Glutamatergic neuron (in vitro differentiated cells): ENCODE results near the gene R3HDM2. TPM values are rescaled to one million over a fixed set of nuclear protein-coding genes. Genes with fewer than 3 reads are reported as not detected.

Experiments
- DNase-seq: peaks from one replicate; pipeline ENCODE4 v3.0.0; 2022
- H3K27ac Mint-ChIP-seq: one replicate; pipeline ENCODE4 v1.8.0; 2020; ENCODE audit warnings: mild to moderate bottlenecking, mixed read lengths, inconsistent platforms; ENCODE audit not compliant: unreplicated experiment
- H3K27me3 Mint-ChIP-seq: one replicate; pipeline ENCODE4 v1.8.0; 2020; ENCODE audit warnings: mild to moderate bottlenecking, moderate library complexity, mixed read lengths, inconsistent platforms; ENCODE audit not compliant: unreplicated experiment
- H3K36me3 Mint-ChIP-seq: one replicate; pipeline ENCODE4 v1.8.0; 2020; ENCODE audit warnings: mild to moderate bottlenecking, mixed read lengths, inconsistent platforms; ENCODE audit not compliant: unreplicated experiment
- H3K4me1 Mint-ChIP-seq: one replicate; pipeline ENCODE4 v1.8.0; 2020; ENCODE audit warnings: mild to moderate bottlenecking, low read depth, mixed read lengths, inconsistent platforms; ENCODE audit not compliant: unreplicated experiment
- H3K4me3 Mint-ChIP-seq: one replicate; pipeline ENCODE4 v1.8.0; 2020; ENCODE audit warnings: mild to moderate bottlenecking, mixed read lengths, inconsistent platforms; ENCODE audit not compliant: unreplicated experiment
- H3K9me3 Mint-ChIP-seq: one replicate; pipeline ENCODE4 v1.8.0; 2020; ENCODE audit warnings: mild to moderate bottlenecking, moderate library complexity, mixed read lengths, inconsistent platforms; ENCODE audit not compliant: unreplicated experiment
- total RNA-seq: library from RNA; stranded (reverse); fragmentation: NEBNext Ultra II Directional; extraction: Animal tissue kit (Norgen Biotek cat#: 25700); gene quantifications from one replicate; pipeline ENCODE4 v1.2.1, GENCODE V29; 2021; ENCODE audit not compliant: unreplicated experiment
- TF ChIP-seq, protein P1 (sequence below): fragments of 200-600 bp; sonication (generic); IDR thresholded peaks from one replicate; pipeline ENCODE4 v1.5.0; 2021; ENCODE audit not compliant: partially characterized antibody, unreplicated experiment

The R3HDM2 gene
- total RNA-seq, 1 donor from 2014 or later, result 106 TPM

DNA sequence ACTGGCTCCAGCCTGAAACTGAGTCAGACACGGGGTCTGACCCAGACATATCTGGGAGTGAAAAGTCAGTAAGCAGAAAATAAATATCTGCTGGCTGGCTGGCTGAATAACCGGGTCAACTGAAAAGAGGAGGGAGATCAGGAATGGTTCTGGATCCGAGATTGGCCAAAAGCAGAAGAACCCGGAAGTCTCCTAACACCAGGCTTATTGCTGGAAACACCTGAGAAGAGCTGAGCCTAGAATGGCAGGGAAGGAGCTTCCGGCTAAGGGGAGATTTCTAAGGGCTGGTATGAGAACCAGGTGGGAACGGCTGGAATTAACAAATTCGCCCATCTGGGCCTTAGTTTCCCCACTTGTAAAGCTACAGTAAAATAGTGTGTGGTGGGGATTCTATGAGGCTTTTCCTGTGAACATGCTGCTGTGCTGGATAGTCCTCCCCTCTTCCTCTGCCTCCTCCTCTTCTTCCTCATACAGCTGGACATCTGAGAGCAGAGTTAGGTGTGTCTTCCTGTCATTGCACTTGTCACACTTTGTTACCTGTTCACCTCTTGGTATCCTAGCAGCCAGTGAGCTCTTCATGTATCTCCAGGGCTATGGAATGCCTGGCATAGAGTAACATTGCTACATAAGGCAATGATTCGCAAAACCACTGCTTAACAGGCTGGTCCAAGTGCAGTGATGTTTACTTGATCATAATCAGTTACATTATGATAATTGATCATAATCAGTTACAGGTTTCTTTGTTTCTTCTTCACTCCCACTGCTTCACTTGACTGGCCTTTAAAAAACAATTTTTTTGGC, 203.3 kb downstream of the R3HDM2 start:
- Mint-ChIP-seq H3K9me3 (peaks cover 14% of the 10 kb centered on the region), H3K4me1 (peaks cover 34% of the 10 kb centered on the region), H3K36me3 (no peaks in the 10 kb centered on the region), H3K27ac (no peak overlapping the region), H3K4me3 (peak overlapping the region; percentile 70), H3K27me3 (peaks cover 31% of the 10 kb centered on the region)
- DNase-seq, result no peak
- TF ChIP-seq, protein P1, sequence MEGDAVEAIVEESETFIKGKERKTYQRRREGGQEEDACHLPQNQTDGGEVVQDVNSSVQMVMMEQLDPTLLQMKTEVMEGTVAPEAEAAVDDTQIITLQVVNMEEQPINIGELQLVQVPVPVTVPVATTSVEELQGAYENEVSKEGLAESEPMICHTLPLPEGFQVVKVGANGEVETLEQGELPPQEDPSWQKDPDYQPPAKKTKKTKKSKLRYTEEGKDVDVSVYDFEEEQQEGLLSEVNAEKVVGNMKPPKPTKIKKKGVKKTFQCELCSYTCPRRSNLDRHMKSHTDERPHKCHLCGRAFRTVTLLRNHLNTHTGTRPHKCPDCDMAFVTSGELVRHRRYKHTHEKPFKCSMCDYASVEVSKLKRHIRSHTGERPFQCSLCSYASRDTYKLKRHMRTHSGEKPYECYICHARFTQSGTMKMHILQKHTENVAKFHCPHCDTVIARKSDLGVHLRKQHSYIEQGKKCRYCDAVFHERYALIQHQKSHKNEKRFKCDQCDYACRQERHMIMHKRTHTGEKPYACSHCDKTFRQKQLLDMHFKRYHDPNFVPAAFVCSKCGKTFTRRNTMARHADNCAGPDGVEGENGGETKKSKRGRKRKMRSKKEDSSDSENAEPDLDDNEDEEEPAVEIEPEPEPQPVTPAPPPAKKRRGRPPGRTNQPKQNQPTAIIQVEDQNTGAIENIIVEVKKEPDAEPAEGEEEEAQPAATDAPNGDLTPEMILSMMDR, result no peak

DNA sequence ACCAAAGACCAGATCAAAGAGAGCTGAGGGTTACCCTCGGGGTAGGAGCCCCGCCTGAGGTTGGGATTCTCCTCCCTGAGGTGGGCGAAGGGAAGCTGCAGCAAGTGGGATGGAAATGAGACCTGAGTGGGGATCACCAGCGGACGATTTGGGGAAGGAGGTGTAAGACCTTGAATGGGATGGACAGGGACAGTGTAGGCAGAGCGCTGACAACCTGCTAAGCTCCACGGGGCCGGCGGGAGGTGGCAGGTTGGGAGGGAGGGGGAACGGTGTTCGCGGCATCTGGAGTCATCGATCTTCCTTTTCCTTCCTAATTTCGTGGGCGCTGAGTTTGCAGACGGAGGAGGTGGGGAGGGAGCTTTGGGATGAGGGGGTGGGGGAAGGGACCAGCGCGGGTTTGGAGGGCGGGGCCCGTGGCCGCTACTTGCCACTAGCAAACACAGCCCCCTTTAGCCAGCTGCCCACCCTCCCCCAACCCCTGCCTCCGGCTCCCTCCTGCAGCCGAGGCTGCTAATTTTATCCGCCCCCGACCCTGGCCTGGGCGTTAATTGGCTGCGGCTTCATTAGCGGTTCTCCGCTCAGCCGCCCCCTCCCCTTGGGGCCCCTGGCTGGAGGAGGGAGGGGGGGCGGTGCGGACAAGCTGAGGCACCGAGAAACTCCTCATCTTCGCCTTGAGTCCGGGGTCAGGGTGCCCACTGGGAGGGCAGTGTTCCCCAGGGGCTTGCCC, 204.1 kb downstream of the R3HDM2 start:
- Mint-ChIP-seq H3K27ac (peak overlapping the region; percentile 82), H3K4me3 (peak overlapping the region; percentile 82), H3K36me3 (no peaks in the 10 kb centered on the region), H3K27me3 (peaks cover 36% of the 10 kb centered on the region), H3K9me3 (peaks cover 14% of the 10 kb centered on the region), H3K4me1 (peaks cover 38% of the 10 kb centered on the region)
- TF ChIP-seq, protein P1, result no peak
- peak; percentile 61 for DNase-seq

DNA sequence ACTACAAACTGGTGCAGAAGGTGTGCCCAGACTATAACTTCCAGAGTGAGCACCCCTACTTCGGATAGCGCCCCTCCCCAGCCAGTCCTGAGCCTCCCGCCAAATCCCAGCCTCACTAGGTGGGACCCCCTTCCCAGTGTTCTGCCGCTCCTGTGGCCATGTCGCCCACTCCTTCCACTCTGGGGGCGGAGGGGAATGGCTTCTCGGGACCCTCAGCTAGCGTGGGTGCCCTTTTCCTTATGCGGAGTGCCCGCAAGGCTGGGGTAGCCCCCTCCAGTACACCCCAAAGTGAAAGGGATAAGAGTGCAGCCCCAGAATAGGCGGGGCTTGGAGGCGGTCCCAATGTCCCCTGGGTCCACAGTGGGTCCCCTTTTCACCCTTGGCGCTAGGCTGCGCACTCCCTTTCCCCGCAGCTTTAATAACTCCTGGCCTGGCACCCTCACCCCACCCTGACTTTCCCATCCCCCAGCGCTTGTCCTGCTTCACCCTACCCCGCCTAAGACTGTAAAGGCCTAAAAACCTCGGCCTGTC, 205.1 kb downstream of the R3HDM2 start:
- Mint-ChIP-seq H3K27ac (no peak overlapping the region), H3K9me3 (peaks cover 17% of the 10 kb centered on the region), H3K27me3 (peaks cover 44% of the 10 kb centered on the region), H3K4me3 (no peak overlapping the region), H3K36me3 (no peaks in the 10 kb centered on the region), H3K4me1 (peaks cover 44% of the 10 kb centered on the region)
- TF ChIP-seq, protein P1, result no peak
- DNase-seq, result no peak

DNA sequence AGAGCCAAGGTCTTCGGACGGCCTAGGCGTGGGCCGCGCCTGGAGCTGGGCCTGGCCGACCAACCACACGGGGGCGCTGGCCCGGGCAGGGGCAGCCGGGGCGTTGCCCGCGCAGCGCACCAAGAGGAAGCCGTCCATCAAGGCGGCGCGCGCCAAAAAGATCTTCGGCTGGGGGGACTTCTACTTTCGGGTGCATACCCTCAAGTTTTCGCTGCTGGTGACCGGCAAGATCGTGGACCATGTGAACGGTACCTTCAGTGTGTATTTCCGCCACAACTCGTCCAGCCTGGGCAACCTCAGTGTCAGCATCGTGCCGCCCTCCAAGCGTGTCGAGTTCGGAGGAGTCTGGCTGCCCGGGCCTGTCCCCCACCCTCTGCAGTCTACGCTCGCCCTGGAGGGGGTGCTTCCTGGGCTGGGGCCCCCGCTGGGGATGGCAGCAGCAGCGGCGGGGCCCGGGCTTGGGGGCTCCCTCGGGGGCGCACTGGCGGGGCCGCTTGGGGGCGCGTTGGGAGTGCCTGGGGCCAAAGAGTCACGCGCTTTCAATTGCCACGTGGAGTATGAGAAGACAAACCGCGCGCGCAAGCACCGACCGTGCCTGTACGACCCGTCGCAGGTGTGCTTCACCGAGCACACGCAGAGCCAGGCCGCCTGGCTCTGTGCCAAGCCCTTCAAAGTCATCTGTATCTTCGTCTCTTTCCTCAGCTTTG, 205.7 kb downstream of the R3HDM2 start:
- H3K4me3 Mint-ChIP-seq, result no peak overlapping the region
- H3K9me3 Mint-ChIP-seq, result peaks cover 16% of the 10 kb centered on the region
- H3K4me1 Mint-ChIP-seq, result peaks cover 41% of the 10 kb centered on the region
- H3K36me3 Mint-ChIP-seq, result no peaks in the 10 kb centered on the region
- TF ChIP-seq, protein P1, result peak; percentile 82
- DNase-seq, result peak; percentile 74
- no peak overlapping the region for H3K27ac Mint-ChIP-seq
- peaks cover 38% of the 10 kb centered on the region for H3K27me3 Mint-ChIP-seq
